HEK293 (cell line): ENCODE results near the gene L3MBTL3.

Experiments
- CTCF ChIA-PET: fragments of 350-600 bp; formaldehyde crosslinking; extraction: SDS; loops from one replicate; lab custom pipeline; 2021; ENCODE audit warnings: antibody characterized with exemption; lab: Yijun Ruan, JAX
- POLR2A ChIA-PET: fragments of 300-600 bp; formaldehyde crosslinking; extraction: SDS; loops from one replicate; lab custom pipeline; 2020; ENCODE audit warnings: antibody characterized with exemption, inconsistent platforms; lab: Yijun Ruan, JAX
- H3K27ac ChIP-seq: fragments of 200-500 bp; sonication (Bioruptor generic); 2 replicates; pipeline ENCODE4 v1.5.1; 2014; ENCODE audit warnings: low read depth, low read length, control low read depth, inconsistent platforms; ENCODE audit errors: extremely low read depth
- H3K36me3 ChIP-seq, 2 experiments: fragments of 200-500 bp in 1 of 2; sonication (Bioruptor generic) in 1 of 2; 1 replicate in 1 of 2; 2 replicates in 1 of 2; pipeline ENCODE4 v1.5.1; 2014 to 2017; ENCODE audit warnings: inconsistent platforms in 2 of 2, low read length in 2 of 2; ENCODE audit not compliant: control insufficient read depth in 2 of 2, insufficient read depth in 1 of 2
- H3K4me1 ChIP-seq: fragments of 200-500 bp; sonication (Bioruptor generic); 2 replicates; pipeline ENCODE4 v1.5.1; 2014; ENCODE audit warnings: mild to moderate bottlenecking, low read length, inconsistent platforms; ENCODE audit not compliant: control insufficient read depth, insufficient read depth
- H3K4me3 ChIP-seq: 2 replicates; pipeline ENCODE4 v1.5.1; 2011; ENCODE audit warnings: low read depth, mild to moderate bottlenecking, control low read depth, low read length, moderate library complexity
- H3K9me3 ChIP-seq: fragments of 200-500 bp; sonication (Bioruptor generic); 2 replicates; pipeline ENCODE4 v1.5.1; 2014; ENCODE audit warnings: low read depth, low read length, inconsistent platforms; ENCODE audit not compliant: control insufficient read depth, insufficient read depth
- CTCF ChIP-seq: fragments of 450-650 bp; formaldehyde crosslinking; IDR thresholded peaks from 2 replicates; pipeline ENCODE4 v1.5.1; 2016; ENCODE audit warnings: missing biosample characterization, missing genetic modification characterization
- GLI2 ChIP-seq: fragments of 450-650 bp; formaldehyde crosslinking; IDR thresholded peaks from 2 replicates; pipeline ENCODE4; 2017; ENCODE audit warnings: missing biosample characterization, missing genetic modification characterization, low read depth, borderline replicate concordance
- KLF10 ChIP-seq: fragments of 450-650 bp; IDR thresholded peaks from 2 replicates; pipeline ENCODE4 v1.5.1; 2018; ENCODE audit warnings: missing biosample characterization, mild to moderate bottlenecking, missing genetic modification characterization
- KLF16 ChIP-seq: fragments of 450-650 bp; formaldehyde crosslinking; IDR thresholded peaks from 2 replicates; pipeline ENCODE4 v1.5.1; 2017; ENCODE audit warnings: missing biosample characterization, missing genetic modification characterization
- PBX3 ChIP-seq: sonication (generic); formaldehyde crosslinking; IDR thresholded peaks from 2 replicates; pipeline ENCODE4 v1.8.1; 2022; ENCODE audit warnings: mild to moderate bottlenecking, moderate library complexity, missing genetic modification reagents
- SCRT2 ChIP-seq: fragments of 450-650 bp; formaldehyde crosslinking; IDR thresholded peaks from 2 replicates; pipeline ENCODE4 v1.5.1; 2016; ENCODE audit warnings: missing biosample characterization, missing genetic modification characterization
- ZFP69B ChIP-seq: fragments of 450-650 bp; formaldehyde crosslinking; IDR thresholded peaks from 2 replicates; pipeline ENCODE4 v1.5.1; 2016; ENCODE audit warnings: missing biosample characterization, missing genetic modification characterization
- ZIC2 ChIP-seq: fragments of 450-650 bp; formaldehyde crosslinking; IDR thresholded peaks from 2 replicates; pipeline ENCODE4 v1.5.1; 2016; ENCODE audit warnings: missing biosample characterization, missing genetic modification characterization
- ZNF18 ChIP-seq: fragments of 450-650 bp; formaldehyde crosslinking; IDR thresholded peaks from 2 replicates; pipeline ENCODE4 v1.5.1; 2016; ENCODE audit warnings: missing biosample characterization, missing genetic modification characterization
- ZNF214 ChIP-seq: fragments of 450-650 bp; formaldehyde crosslinking; IDR thresholded peaks from 2 replicates; pipeline ENCODE4 v1.5.1; 2017; ENCODE audit warnings: missing biosample characterization, mild to moderate bottlenecking, missing genetic modification characterization, borderline replicate concordance
- ZNF350 ChIP-seq: fragments of 450-650 bp; formaldehyde crosslinking; IDR thresholded peaks from 2 replicates; pipeline ENCODE4 v1.5.0; 2017; ENCODE audit warnings: missing biosample characterization, mild to moderate bottlenecking, missing genetic modification characterization
- ZNF362 ChIP-seq: fragments of 450-650 bp; formaldehyde crosslinking; IDR thresholded peaks from 2 replicates; pipeline ENCODE4 v1.5.1; 2016; ENCODE audit warnings: missing biosample characterization, missing genetic modification characterization
- ZNF513 ChIP-seq: fragments of 450-650 bp; IDR thresholded peaks from 2 replicates; pipeline ENCODE4 v1.5.1; 2018; ENCODE audit warnings: missing biosample characterization, missing genetic modification characterization
- ZNF544 ChIP-seq: fragments of 450-650 bp; formaldehyde crosslinking; IDR thresholded peaks from 2 replicates; pipeline ENCODE4 v1.5.0; 2017; ENCODE audit warnings: missing biosample characterization, missing genetic modification characterization
- ZNF549 ChIP-seq: fragments of 450-650 bp; IDR thresholded peaks from 2 replicates; pipeline ENCODE4 v1.5.1; 2018; ENCODE audit warnings: missing biosample characterization, missing genetic modification characterization, mild to moderate bottlenecking, inconsistent platforms, moderate library complexity
- ZNF571 ChIP-seq: fragments of 450-650 bp; formaldehyde crosslinking; IDR thresholded peaks from 2 replicates; pipeline ENCODE4 v1.5.0; 2017; ENCODE audit warnings: missing biosample characterization, missing genetic modification characterization
- ZNF600 ChIP-seq: fragments of 450-650 bp; formaldehyde crosslinking; IDR thresholded peaks from 2 replicates; pipeline ENCODE4 v1.5.1; 2016; ENCODE audit warnings: missing biosample characterization, missing genetic modification characterization
- ZNF645 ChIP-seq: fragments of 450-650 bp; formaldehyde crosslinking; IDR thresholded peaks from 2 replicates; pipeline ENCODE4; 2016; ENCODE audit warnings: missing biosample characterization, missing genetic modification characterization
- ZNF707 ChIP-seq: fragments of 450-650 bp; formaldehyde crosslinking; IDR thresholded peaks from 2 replicates; pipeline ENCODE4 v1.5.1; 2016; ENCODE audit warnings: missing biosample characterization, missing genetic modification characterization
- ZNF768 ChIP-seq: fragments of 450-650 bp; formaldehyde crosslinking; IDR thresholded peaks from 2 replicates; pipeline ENCODE4 v1.5.1; 2018; ENCODE audit warnings: missing biosample characterization, mild to moderate bottlenecking, missing genetic modification characterization

The L3MBTL3 gene

GRCh38 chr6:130134582-130134981 lies 116.2 kb downstream of the L3MBTL3 start:
- POLR2A ChIA-PET, result no interaction called here
- H3K4me3 ChIP-seq, result no peak overlapping the region
- peaks cover 0 to 33% of the 10 kb centered on the region in 2 experiments for H3K36me3 ChIP-seq
- TF ChIP-seq ZNF513, result no peak
- TF ChIP-seq ZFP69B (tag by site-specific recombination), result no peak
- no peak for TF ChIP-seq ZNF214 (tag by site-specific recombination)
- no peak for TF ChIP-seq GLI2 (tag by site-specific recombination)
- TF ChIP-seq KLF10, result no peak
- no peak for TF ChIP-seq KLF16 (tag by site-specific recombination)
- TF ChIP-seq ZNF571 (tag by site-specific recombination), result no peak
- TF ChIP-seq SCRT2 (tag by site-specific recombination), result no peak
- no peak for TF ChIP-seq ZNF707 (tag by site-specific recombination)
- TF ChIP-seq ZNF768 (tag by site-specific recombination), result no peak
- H3K27ac ChIP-seq, result no peak overlapping the region
- no peaks in the 10 kb centered on the region for H3K9me3 ChIP-seq
- H3K4me1 ChIP-seq, result no peaks in the 10 kb centered on the region
- CTCF ChIA-PET, result no interaction called here

- no peaks in the 10 kb centered on the region for H3K9me3 ChIP-seq
- TF ChIP-seq ZNF600 (tag by site-specific recombination) (no peak), CTCF (tag by site-specific recombination) (no peak)
- TF ChIP-seq, all 188 proteins: peak for 0
- POLR2A ChIA-PET, result no interaction called here
- H3K27ac ChIP-seq, result no peak overlapping the region
- no peak overlapping the region for H3K4me3 ChIP-seq
- CTCF ChIA-PET, result interaction anchor here (1.0 kb wide), 1 partner anchor 18 kb away, joined by 3 read pairs; no protein-coding TSS in a partner anchor
- no peaks in the 10 kb centered on the region for H3K4me1 ChIP-seq
- H3K36me3 ChIP-seq, result peaks cover 0 to 39% of the 10 kb centered on the region in 2 experiments
Observed at GRCh38 chr6:130136798-130137197, 118.4 kb downstream of the L3MBTL3 start.

- H3K27ac ChIP-seq, result no peak overlapping the region
- peaks cover 0 to 43% of the 10 kb centered on the region in 2 experiments for H3K36me3 ChIP-seq
- no peak overlapping the region for H3K4me3 ChIP-seq
- ChIA-PET CTCF (interaction anchor here (0.6 kb wide), 1 partner anchor 649 kb away, joined by 3 read pairs; no protein-coding TSS in a partner anchor), POLR2A (no interaction called here)
- H3K4me1 ChIP-seq, result no peaks in the 10 kb centered on the region
- H3K9me3 ChIP-seq, result no peaks in the 10 kb centered on the region
- TF ChIP-seq ZNF549 (tag by site-specific recombination), result no peak
- no peak for TF ChIP-seq ZIC2 (tag by site-specific recombination)
- no peak for TF ChIP-seq ZNF513
- TF ChIP-seq PBX3 (CRISPR knock-in tag), result no peak
- no peak for TF ChIP-seq ZNF350 (tag by site-specific recombination)
- TF ChIP-seq ZNF645, result no peak
- TF ChIP-seq ZNF18 (tag by site-specific recombination), result no peak
- no peak for TF ChIP-seq ZNF544 (tag by site-specific recombination)
- TF ChIP-seq ZNF362 (tag by site-specific recombination), result no peak
Observed at GRCh38 chr6:130138116-130138908, 119.9 kb downstream of the L3MBTL3 start.
